ENCODE measurements around the gene SERPINI1.

- no peak for TF ChIP-seq CTCF (IDR thresholded peaks at IDR 0.05)
- no peak for TF ChIP-seq POLR2A (IDR thresholded peaks at IDR 0.05)
Observed at GRCh38 chr3:167851749-167852148, 116.2 kb downstream of the SERPINI1 start.

Data from testis (tissue), 2 donors.